Measurements from ENCODE around the gene BICRA. TPM values are rescaled to one million over a fixed set of nuclear protein-coding genes. Genes with fewer than 3 reads are reported as not detected.

The BICRA gene
- total and polyA plus RNA-seq, 9 of the 15 experiments (the other 6 are each of a cell fraction or from before 2014, with no cell fraction given) = 0.01 to 8.8 (median 1.2) TPM

DNA sequence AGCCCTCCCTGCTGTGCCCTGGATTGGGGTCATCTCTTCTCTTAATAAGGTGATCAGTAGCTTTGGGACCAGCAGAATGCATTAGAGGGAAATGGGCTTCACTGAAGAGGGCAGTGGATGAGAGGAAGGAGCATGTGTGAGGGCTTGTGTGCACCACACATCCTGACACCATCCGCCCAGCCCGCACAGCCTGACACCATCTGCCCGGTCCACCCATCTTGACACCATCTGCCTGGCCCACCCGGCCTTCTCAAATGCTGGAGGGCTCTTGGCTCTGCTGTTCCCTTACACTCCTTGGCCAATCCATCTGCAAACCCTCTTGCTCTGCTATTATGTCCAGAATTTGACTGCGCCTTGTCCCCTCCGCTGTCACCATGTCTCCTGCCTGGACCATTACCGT is 41.8 kb downstream of the BICRA start:
- CTCF ChIA-PET (ENCODE audit: low intra/inter-chr PET ratio) = no interaction called here
- in situ Hi-C loops (cut with MboI) (no loop called here), intact Hi-C loops (cut with micrococcal nuclease) (no loop called here)
- Histone ChIP-seq H3K9ac (ENCODE audit: insufficient read depth in 1 of 2, low read depth in 2 of 2, low read length in 2 of 2) (no peak overlapping the region), H3K9me3 (replicated peaks; ENCODE audit: control insufficient read depth, insufficient read depth, low read depth, low read length) (no peaks in the 10 kb centered on the region; the same call in 1 of the 2 replicates), H4K20me1 (replicated peaks; ENCODE audit: control insufficient read depth, insufficient read depth, low read length) (no peaks in the 10 kb centered on the region; the same call in 1 of the 2 replicates), H3K4me2 (ENCODE audit: insufficient read depth, low read length) (no peak overlapping the region), H3K79me2 (ENCODE audit: control insufficient read depth, insufficient read depth, low read length) (peaks cover 27% of the 10 kb centered on the region), H3K9me1 (ENCODE audit: control insufficient read depth, insufficient read depth, low read length) (no peaks in the 10 kb centered on the region), H2AFZ (ENCODE audit: low read depth, low read length) (no peak overlapping the region), H3K4me3 (no peak overlapping the region), H3K27ac (ENCODE audit: extremely low read depth, low read depth, low read length) (no peak overlapping the region), H3K4me1 (replicated peaks in 1 of 2; ENCODE audit: control insufficient read depth in 2 of 2, insufficient read depth in 2 of 2, low read length in 2 of 2) (peaks cover 9 to 28% of the 10 kb centered on the region in 2 experiments; a peak in 4 of 5 replicates), H3K27me3 (ENCODE audit: control insufficient read depth in 2 of 2, insufficient read depth in 2 of 2, low read length in 2 of 2) (no peaks in the 10 kb centered on the region), H3K36me3 (ENCODE audit: control insufficient read depth, insufficient read depth, low read length) (peaks cover 9% of the 10 kb centered on the region; the same call in 2 of the 3 replicates)
- ATAC-seq (no peak), FAIRE-seq (no peak), DNase-seq (ENCODE audit: extremely low read depth in 1 of 4, low spot score in 3 of 4) (no peak)
- BruUV-seq (replicated peaks) = no TSS peak
- TF ChIP-seq RAD51 (IDR thresholded peaks at IDR 0.05; ENCODE audit: borderline replicate concordance, low read depth) (no peak), ZNF143 (CRISPR knock-in tag; IDR thresholded peaks at IDR 0.05) (no peak), CSDE1 (IDR thresholded peaks at IDR 0.05) (no peak), SMAD2 (IDR thresholded peaks at IDR 0.05; ENCODE audit: low read depth, low read length) (no peak), ZSCAN32 (CRISPR knock-in tag; IDR thresholded peaks at IDR 0.05) (no peak), STAT5A (IDR thresholded peaks at IDR 0.05; ENCODE audit: borderline replicate concordance, low read length) (no peak), GATAD2A (IDR thresholded peaks at IDR 0.05) (no peak), CHD2 (IDR thresholded peaks at IDR 0.05; ENCODE audit: low read depth, low read length) (no peak), MTA2 (IDR thresholded peaks at IDR 0.05; ENCODE audit: low read depth) (no peak), PML (IDR thresholded peaks at IDR 0.05; ENCODE audit: low read length) (no peak), TAF9B (IDR thresholded peaks at IDR 0.05; ENCODE audit: partially characterized antibody) (no peak), STAT5B (CRISPR knock-in tag; IDR thresholded peaks at IDR 0.05) (no peak), ZNF175 (CRISPR knock-in tag; IDR thresholded peaks at IDR 0.05; ENCODE audit: low read depth) (no peak), NBN (IDR thresholded peaks at IDR 0.05; ENCODE audit: low read depth) (no peak)
- TF ChIP-seq, protein P1, sequence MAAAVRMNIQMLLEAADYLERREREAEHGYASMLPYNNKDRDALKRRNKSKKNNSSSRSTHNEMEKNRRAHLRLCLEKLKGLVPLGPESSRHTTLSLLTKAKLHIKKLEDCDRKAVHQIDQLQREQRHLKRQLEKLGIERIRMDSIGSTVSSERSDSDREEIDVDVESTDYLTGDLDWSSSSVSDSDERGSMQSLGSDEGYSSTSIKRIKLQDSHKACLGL (CRISPR knock-in tag; IDR thresholded peaks at IDR 0.05; ENCODE audit: borderline replicate concordance, poor library complexity, severe bottlenecking) = no peak
- TF ChIP-seq, protein P2, sequence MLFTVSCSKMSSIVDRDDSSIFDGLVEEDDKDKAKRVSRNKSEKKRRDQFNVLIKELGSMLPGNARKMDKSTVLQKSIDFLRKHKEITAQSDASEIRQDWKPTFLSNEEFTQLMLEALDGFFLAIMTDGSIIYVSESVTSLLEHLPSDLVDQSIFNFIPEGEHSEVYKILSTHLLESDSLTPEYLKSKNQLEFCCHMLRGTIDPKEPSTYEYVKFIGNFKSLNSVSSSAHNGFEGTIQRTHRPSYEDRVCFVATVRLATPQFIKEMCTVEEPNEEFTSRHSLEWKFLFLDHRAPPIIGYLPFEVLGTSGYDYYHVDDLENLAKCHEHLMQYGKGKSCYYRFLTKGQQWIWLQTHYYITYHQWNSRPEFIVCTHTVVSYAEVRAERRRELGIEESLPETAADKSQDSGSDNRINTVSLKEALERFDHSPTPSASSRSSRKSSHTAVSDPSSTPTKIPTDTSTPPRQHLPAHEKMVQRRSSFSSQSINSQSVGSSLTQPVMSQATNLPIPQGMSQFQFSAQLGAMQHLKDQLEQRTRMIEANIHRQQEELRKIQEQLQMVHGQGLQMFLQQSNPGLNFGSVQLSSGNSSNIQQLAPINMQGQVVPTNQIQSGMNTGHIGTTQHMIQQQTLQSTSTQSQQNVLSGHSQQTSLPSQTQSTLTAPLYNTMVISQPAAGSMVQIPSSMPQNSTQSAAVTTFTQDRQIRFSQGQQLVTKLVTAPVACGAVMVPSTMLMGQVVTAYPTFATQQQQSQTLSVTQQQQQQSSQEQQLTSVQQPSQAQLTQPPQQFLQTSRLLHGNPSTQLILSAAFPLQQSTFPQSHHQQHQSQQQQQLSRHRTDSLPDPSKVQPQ (CRISPR knock-in tag; IDR thresholded peaks at IDR 0.05; ENCODE audit: borderline replicate concordance) = no peak
- TF ChIP-seq, protein P3, sequence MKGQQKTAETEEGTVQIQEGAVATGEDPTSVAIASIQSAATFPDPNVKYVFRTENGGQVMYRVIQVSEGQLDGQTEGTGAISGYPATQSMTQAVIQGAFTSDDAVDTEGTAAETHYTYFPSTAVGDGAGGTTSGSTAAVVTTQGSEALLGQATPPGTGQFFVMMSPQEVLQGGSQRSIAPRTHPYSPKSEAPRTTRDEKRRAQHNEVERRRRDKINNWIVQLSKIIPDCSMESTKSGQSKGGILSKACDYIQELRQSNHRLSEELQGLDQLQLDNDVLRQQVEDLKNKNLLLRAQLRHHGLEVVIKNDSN (CRISPR knock-in tag; IDR thresholded peaks at IDR 0.05) = no peak
- TF ChIP-seq, protein P4, sequence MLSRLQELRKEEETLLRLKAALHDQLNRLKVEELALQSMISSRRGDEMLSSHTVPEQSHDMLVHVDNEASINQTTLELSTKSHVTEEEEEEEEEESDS (CRISPR knock-in tag; IDR thresholded peaks at IDR 0.05) = no peak
- TF ChIP-seq, protein P5, sequence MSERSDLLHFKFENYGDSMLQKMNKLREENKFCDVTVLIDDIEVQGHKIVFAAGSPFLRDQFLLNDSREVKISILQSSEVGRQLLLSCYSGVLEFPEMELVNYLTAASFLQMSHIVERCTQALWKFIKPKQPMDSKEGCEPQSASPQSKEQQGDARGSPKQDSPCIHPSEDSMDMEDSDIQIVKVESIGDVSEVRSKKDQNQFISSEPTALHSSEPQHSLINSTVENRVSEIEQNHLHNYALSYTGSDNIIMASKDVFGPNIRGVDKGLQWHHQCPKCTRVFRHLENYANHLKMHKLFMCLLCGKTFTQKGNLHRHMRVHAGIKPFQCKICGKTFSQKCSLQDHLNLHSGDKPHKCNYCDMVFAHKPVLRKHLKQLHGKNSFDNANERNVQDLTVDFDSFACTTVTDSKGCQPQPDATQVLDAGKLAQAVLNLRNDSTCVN (CRISPR knock-in tag; IDR thresholded peaks at IDR 0.05) = no peak
- POLR2A ChIA-PET = no interaction called here
- WGBS (ENCODE audit: insufficient coverage, low coverage, missing lambda C conversion rate) = 91% methylated on average over 7 of the region's 7 CpGs

All from K562 (cell line).